Natural killer cell (primary cell): ENCODE data around the gene BNC2. TPM values are rescaled to one million over a fixed set of nuclear protein-coding genes. Genes with fewer than 3 reads are reported as not detected.

Experiments used
- ATAC-seq, 3 donors: fragments of 150-1000 bp in 2 of 3; fragments of 200-7000 bp in 1 of 3; cut with Tn5 transposase; 1 replicate in 1 of 3; 2 replicates in 2 of 3; pipeline ENCODE4 v1.10.0; 2021; ENCODE audit warnings: mild to moderate bottlenecking in 2 of 3, moderate library complexity in 2 of 3
- DNase-seq, 2 donors: peaks; one replicate each; pipeline versions ENCODE4 v3.0.0 to v3.0.0-alpha.2; 2013 to 2021; ENCODE audit warnings: mixed read lengths in 1 of 2
- H3K27ac ChIP-seq: one replicate; pipeline ENCODE4 v1.5.1; 2013; ENCODE audit warnings: mild to moderate bottlenecking, low read length
- H3K27me3 ChIP-seq: one replicate; pipeline ENCODE4 v1.6.1; 2013; ENCODE audit warnings: low read length; ENCODE audit not compliant: control insufficient read depth, insufficient read depth
- H3K36me3 ChIP-seq: one replicate; pipeline ENCODE4 v1.6.1; 2013; ENCODE audit warnings: low read length; ENCODE audit not compliant: control insufficient read depth, insufficient read depth
- H3K4me1 ChIP-seq: one replicate; pipeline ENCODE4 v1.6.1; 2013; ENCODE audit warnings: low read length; ENCODE audit not compliant: control insufficient read depth, insufficient read depth
- H3K4me3 ChIP-seq: one replicate; pipeline ENCODE4 v1.5.1; 2013; ENCODE audit warnings: low read length
- H3K9me3 ChIP-seq: one replicate; pipeline ENCODE4 v1.6.1; 2013; ENCODE audit warnings: low read length; ENCODE audit not compliant: control insufficient read depth, insufficient read depth
- H3K27ac Mint-ChIP-seq, 2 donors: one replicate each; pipeline ENCODE4 v1.8.0; 2022; ENCODE audit warnings: mild to moderate bottlenecking in 2 of 2, mixed read lengths in 2 of 2, moderate library complexity in 1 of 2
- H3K27me3 Mint-ChIP-seq, 2 donors: one replicate each; pipeline ENCODE4 v1.8.0; 2022; ENCODE audit warnings: low read depth in 2 of 2, mixed read lengths in 2 of 2
- H3K36me3 Mint-ChIP-seq: one replicate; pipeline ENCODE4 v1.8.0; 2022; ENCODE audit warnings: mixed read lengths
- H3K4me1 Mint-ChIP-seq, 2 donors: one replicate each; pipeline ENCODE4 v1.8.0; 2022; ENCODE audit warnings: mixed read lengths in 2 of 2
- H3K4me3 Mint-ChIP-seq: one replicate; pipeline ENCODE4 v1.8.0; 2022; ENCODE audit warnings: mild to moderate bottlenecking, moderate library complexity, mixed read lengths
- H3K9me3 Mint-ChIP-seq, 2 donors: one replicate each; pipeline ENCODE4 v1.8.0; 2022; ENCODE audit warnings: mixed read lengths in 2 of 2
- CTCF ChIP-seq: fragments of 200-600 bp; IDR thresholded peaks from one replicate; pipeline ENCODE4 v1.8.0; 2022; ENCODE audit warnings: antibody characterized with exemption
- WGBS: methylation state at CpG from one replicate; pipeline ENCODE4 v1.1.7; 2013; ENCODE audit warnings: missing lambda C conversion rate; ENCODE audit not compliant: insufficient coverage; 5-methylcytosine and 5-hydroxymethylcytosine counted together
- intact Hi-C: fragments of 100-400 bp; cut with micrococcal nuclease; formaldehyde crosslinking; loops from one replicate; pipeline ENCODE4 v1.14.2; 2022
- total RNA-seq, 4 donors: library from RNA; stranded (reverse); fragments of 120-200 nt in 1 of 4; gene quantifications; one replicate each; pipeline versions ENCODE4 v1.2.3 to v1.2.4, GENCODE V29; 2013 to 2022

BNC2 gene
- total RNA-seq, 3 donors from 2014 or later (not counting 1 experiment from before 2014, with no cell fraction given), result 36.9 to 84.2 (median 66.5) TPM

DNA sequence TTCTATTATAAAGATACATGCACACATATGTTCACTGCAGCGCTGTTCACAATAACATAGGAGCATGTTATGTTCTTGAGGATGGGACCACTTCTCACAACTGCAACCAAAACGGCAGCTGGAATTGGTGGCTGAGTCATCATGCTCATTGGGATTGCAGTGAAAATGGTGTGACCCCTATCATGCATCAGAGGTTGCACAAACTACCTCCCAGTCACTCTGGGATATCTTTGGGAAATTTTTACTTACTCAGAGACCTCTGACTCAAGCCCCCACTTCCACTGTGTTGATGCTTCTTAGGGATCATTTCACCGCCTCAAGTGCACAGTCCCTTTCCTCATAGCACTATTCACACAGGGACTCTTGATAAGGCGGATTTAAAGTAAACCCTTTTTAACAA, 474.1 kb downstream of the BNC2 start:
- DNase-seq (no peak), ATAC-seq (no peak)
- intact Hi-C loops, result no loop called here
- Histone ChIP-seq H3K27me3 (no peaks in the 10 kb centered on the region), H3K4me3 (no peak overlapping the region), H3K27ac (no peak overlapping the region), H3K9me3 (no peaks in the 10 kb centered on the region), H3K36me3 (no peaks in the 10 kb centered on the region), H3K4me1 (no peaks in the 10 kb centered on the region)
- 92% methylated on average over 2 of the region's 4 CpGs for WGBS
- H3K4me3 Mint-ChIP-seq, result no peak overlapping the region
- H3K9me3 Mint-ChIP-seq, result no peaks in the 10 kb centered on the region
- H3K4me1 Mint-ChIP-seq, result no peaks in the 10 kb centered on the region
- no peak overlapping the region for H3K27ac Mint-ChIP-seq
- no peak for TF ChIP-seq CTCF
- peaks cover 0 to 6% of the 10 kb centered on the region in 2 donors for H3K27me3 Mint-ChIP-seq
- H3K36me3 Mint-ChIP-seq, result no peaks in the 10 kb centered on the region

GRCh38 chr9:16391369-16391768, 479.1 kb downstream of the BNC2 start:
- H3K9me3 Mint-ChIP-seq, result no peaks in the 10 kb centered on the region
- Histone ChIP-seq H3K4me3 (no peak overlapping the region), H3K27me3 (no peaks in the 10 kb centered on the region), H3K36me3 (no peaks in the 10 kb centered on the region), H3K4me1 (no peaks in the 10 kb centered on the region), H3K9me3 (no peaks in the 10 kb centered on the region), H3K27ac (no peak overlapping the region)
- H3K4me3 Mint-ChIP-seq, result no peak overlapping the region
- ATAC-seq, result no peak
- H3K36me3 Mint-ChIP-seq, result no peaks in the 10 kb centered on the region
- WGBS, result no CpG with 5 or more reads among the region's 2 CpGs
- intact Hi-C loops, result no loop called here
- H3K4me1 Mint-ChIP-seq, result no peaks in the 10 kb centered on the region
- no peak for DNase-seq
- TF ChIP-seq CTCF, result no peak
- H3K27ac Mint-ChIP-seq, result no peak overlapping the region
- H3K27me3 Mint-ChIP-seq, result peaks cover 0 to 3% of the 10 kb centered on the region in 2 donors

DNA sequence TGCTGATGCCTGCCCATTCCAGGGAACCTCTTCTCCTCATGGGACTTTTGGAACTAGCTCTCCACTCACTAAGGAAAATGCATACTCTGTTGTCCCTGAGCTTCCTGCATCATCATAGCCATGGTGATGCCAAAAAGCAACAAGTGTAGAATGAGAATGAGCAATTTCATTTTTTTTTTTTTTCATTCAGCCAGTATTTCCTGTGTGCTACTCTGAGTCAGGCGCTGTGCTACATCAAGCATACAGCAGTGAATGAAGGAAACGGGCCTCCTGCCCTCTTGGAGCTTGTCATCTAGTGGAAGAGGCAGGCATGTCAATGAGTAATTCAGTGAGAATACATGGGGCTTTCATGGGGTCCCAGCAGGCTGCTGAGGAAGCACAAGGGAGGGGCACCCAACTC, 483.1 kb downstream of the BNC2 start:
- no peaks in the 10 kb centered on the region for H3K27me3 ChIP-seq
- Mint-ChIP-seq H3K4me3 (no peak overlapping the region), H3K27me3 (peaks cover 9 to 10% of the 10 kb centered on the region in 2 donors), H3K9me3 (peaks cover 0 to 6% of the 10 kb centered on the region in 2 donors), H3K36me3 (peaks cover 8% of the 10 kb centered on the region), H3K4me1 (no peaks in the 10 kb centered on the region), H3K27ac (no peak overlapping the region)
- H3K9me3 ChIP-seq, result no peaks in the 10 kb centered on the region
- 72% methylated on average over 2 of the region's 2 CpGs for WGBS
- no peak for ATAC-seq
- no peak overlapping the region for H3K4me3 ChIP-seq
- H3K36me3 ChIP-seq, result no peaks in the 10 kb centered on the region
- no peak overlapping the region for H3K27ac ChIP-seq
- H3K4me1 ChIP-seq, result no peaks in the 10 kb centered on the region
- no peak for DNase-seq
- no peak for TF ChIP-seq CTCF
- intact Hi-C loops, result loop anchor here (10.0 kb wide), 1 partner anchor 57 kb away; no protein-coding TSS in a partner anchor

DNA sequence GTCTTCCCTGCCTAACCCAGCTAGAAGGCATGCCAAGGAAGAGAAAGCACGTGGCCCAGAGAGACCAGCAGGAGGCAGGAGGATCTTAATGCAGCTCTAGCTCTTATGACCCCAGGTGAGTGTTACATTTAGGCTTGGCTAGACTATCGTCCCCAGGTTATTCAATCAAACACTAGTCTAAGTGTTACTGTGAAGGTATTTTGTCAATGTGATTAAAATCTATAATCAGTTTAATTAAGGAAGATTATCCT, 483.7 kb downstream of the BNC2 start:
- Mint-ChIP-seq H3K4me3 (no peak overlapping the region), H3K27me3 (peaks cover 9 to 10% of the 10 kb centered on the region in 2 donors), H3K4me1 (no peaks in the 10 kb centered on the region), H3K27ac (no peak overlapping the region), H3K36me3 (peaks cover 8% of the 10 kb centered on the region), H3K9me3 (peaks cover 0 to 6% of the 10 kb centered on the region in 2 donors)
- no peaks in the 10 kb centered on the region for H3K36me3 ChIP-seq
- H3K27me3 ChIP-seq, result no peaks in the 10 kb centered on the region
- 83% methylated on average over 2 of the region's 2 CpGs for WGBS
- no peak overlapping the region for H3K27ac ChIP-seq
- H3K4me1 ChIP-seq, result no peaks in the 10 kb centered on the region
- H3K9me3 ChIP-seq, result no peaks in the 10 kb centered on the region
- H3K4me3 ChIP-seq, result no peak overlapping the region
- intact Hi-C loops, result loop anchor here (10.0 kb wide), 1 partner anchor 58 kb away; no protein-coding TSS in a partner anchor
- no peak for TF ChIP-seq CTCF
- DNase-seq, result no peak
- no peak for ATAC-seq
